K562 (cell line): ENCODE data around the gene TRIAP1. TPM values are rescaled to one million over a fixed set of nuclear protein-coding genes. Genes with fewer than 3 reads are reported as not detected.

Experiments
- ARID1B ChIP-seq: fragments of 450-650 bp; IDR thresholded peaks from 2 replicates; pipeline ENCODE4 v1.6.1; 2016; ENCODE audit warnings: antibody characterized with exemption, mild to moderate bottlenecking, inconsistent platforms
- ERF ChIP-seq: fragments of 450-650 bp; formaldehyde crosslinking; IDR thresholded peaks from 2 replicates; pipeline ENCODE4 v1.4.0; 2020; ENCODE audit warnings: mild to moderate bottlenecking, mixed read lengths
- FOXM1 ChIP-seq, 2 experiments: fragments of 450-650 bp in 1 of 2; sonication (generic) in 1 of 2; formaldehyde crosslinking in 1 of 2; IDR thresholded peaks; 2 replicates each; pipeline versions ENCODE4 v1.6.1 to v1.9.0; 2017 to 2022; ENCODE audit warnings: low read depth in 2 of 2, mild to moderate bottlenecking in 2 of 2, missing genetic modification reagents in 1 of 2, moderate library complexity in 1 of 2
- FOXP1 ChIP-seq: sonication (generic); formaldehyde crosslinking; IDR thresholded peaks from 2 replicates; pipeline ENCODE4 v1.8.0; 2022; ENCODE audit warnings: mild to moderate bottlenecking, missing genetic modification reagents
- KDM4B ChIP-seq, 2 experiments: fragments of 450-650 bp in 1 of 2; sonication (generic) in 1 of 2; IDR thresholded peaks; 2 replicates each; pipeline ENCODE4 v1.6.1; 2016 to 2017; ENCODE audit warnings: borderline replicate concordance in 2 of 2, antibody characterized with exemption in 1 of 2, low read depth in 1 of 2, mild to moderate bottlenecking in 1 of 2
- MCM3 ChIP-seq: fragments of 450-650 bp; IDR thresholded peaks from 2 replicates; pipeline ENCODE4 v1.6.1; 2016
- NFRKB ChIP-seq: fragments of 450-650 bp; IDR thresholded peaks from 2 replicates; pipeline ENCODE4 v1.6.1; 2016; ENCODE audit warnings: low read depth
- SAP30 ChIP-seq: fragments of 200-600 bp; sonication (generic); IDR thresholded peaks from 2 replicates; pipeline ENCODE4 v1.6.1; 2012; ENCODE audit warnings: borderline replicate concordance, low read depth, mild to moderate bottlenecking, moderate library complexity, low read length, control low read depth, inconsistent platforms; ENCODE audit not compliant: insufficient read depth, poor library complexity, severe bottlenecking
- SMAD4 ChIP-seq: fragments of 250-450 bp; sonication (Bioruptor Pico); conservative IDR thresholded peaks from 2 replicates; pipeline ENCODE4 v1.8.0; 2021; ENCODE audit warnings: inconsistent platforms, mild to moderate bottlenecking, moderate library complexity
- SPI1 ChIP-seq: IDR thresholded peaks from 2 replicates; pipeline ENCODE4 v1.6.1; 2011; ENCODE audit warnings: low read depth, low read length, control low read depth, borderline replicate concordance
- XRCC5 ChIP-seq: fragments of 200-400 bp; formaldehyde crosslinking; IDR thresholded peaks from 2 replicates; pipeline ENCODE4 v1.6.1; 2017; ENCODE audit warnings: low read depth, mild to moderate bottlenecking, low read length
- ZFX ChIP-seq: sonication (generic); formaldehyde crosslinking; IDR thresholded peaks from 2 replicates; pipeline ENCODE4 v1.8.0; 2022; ENCODE audit warnings: mild to moderate bottlenecking, missing genetic modification reagents, moderate library complexity
- ZSCAN29 ChIP-seq: fragments of 450-650 bp; IDR thresholded peaks from 2 replicates; pipeline ENCODE4 v1.6.1; 2017
- polyA plus RNA-seq, 8 experiments: library from polyadenylated mRNA; depleted of rRNA in 4 of 8; stranded (reverse) in 5 of 8; unstranded in 3 of 8; fragments of >200 nt; fragmentation: Nextera tagmentation in 2 of 8; fragmentation: Illumina TruSeq in 1 of 8; extraction: Ambion mirVana in 2 of 8; extraction: Trizol in 1 of 8; gene quantifications; 2 replicates each; pipeline versions ENCODE4 v1.2.1 to v1.2.3, GENCODE V29; 2011 to 2014; ENCODE audit warnings: inconsistent platforms in 1 of 8, missing spikeins in 1 of 8
- total RNA-seq, 7 experiments: library from RNA; depleted of rRNA in 6 of 7; stranded (reverse); fragments of >200 nt in 6 of 7; fragmentation: Illumina TruSeq in 2 of 7; extraction: Trizol in 2 of 7; gene quantifications; 2 replicates each; pipeline versions ENCODE4 v1.2.1 to v1.2.3, GENCODE V29; 2011 to 2021; ENCODE audit warnings: low replicate concordance in 1 of 7
- TF ChIP-seq, protein P1 (sequence below): fragments of 250-450 bp; sonication (Bioruptor Pico); IDR thresholded peaks from 2 replicates; pipeline ENCODE4 v1.8.0; 2022; ENCODE audit warnings: moderate library complexity, mild to moderate bottlenecking, inconsistent platforms
- TF ChIP-seq, protein P2 (sequence below), 2 experiments: IDR thresholded peaks; 2 replicates each; pipeline ENCODE4 v1.6.1; 2012; ENCODE audit warnings: improper control_type of control experiment in 2 of 2, low read depth in 2 of 2, low read length in 2 of 2, borderline replicate concordance in 1 of 2
- TF ChIP-seq, protein P3 (sequence below): sonication (generic); formaldehyde crosslinking; IDR thresholded peaks from 2 replicates; pipeline ENCODE4 v1.9.0; 2022; ENCODE audit warnings: mild to moderate bottlenecking, missing genetic modification reagents

TRIAP1 gene
- total and polyA plus RNA-seq, 9 of the 15 experiments (the other 6 are each of a cell fraction or from before 2014, with no cell fraction given): 37.3 to 354 (median 65.4) TPM

- TF ChIP-seq SAP30: peak; percentile 63
- 0 out of 2 replicates have a peak, but pooled peaks have one; percentile 47 for TF ChIP-seq NFRKB
- TF ChIP-seq XRCC5: 0 out of 2 replicates have a peak, but pooled peaks have one; percentile 2
- no peak for TF ChIP-seq ZSCAN29
- no peak; the same call in 1 of the 2 replicates for TF ChIP-seq ARID1B
- 0 out of 2 replicates have a peak, but pooled peaks have one; percentile 1 for TF ChIP-seq FOXM1 (IDR thresholded peaks at IDR 0.05; ENCODE audit: low read depth)
- TF ChIP-seq FOXM1 (CRISPR knock-in tag; IDR thresholded peaks at IDR 0.05; ENCODE audit: low read depth): no peak
- no peak for TF ChIP-seq KDM4B (IDR thresholded peaks at IDR 0.05; ENCODE audit: borderline replicate concordance in 2 of 2, low read depth in 1 of 2)
- TF ChIP-seq, protein P1, sequence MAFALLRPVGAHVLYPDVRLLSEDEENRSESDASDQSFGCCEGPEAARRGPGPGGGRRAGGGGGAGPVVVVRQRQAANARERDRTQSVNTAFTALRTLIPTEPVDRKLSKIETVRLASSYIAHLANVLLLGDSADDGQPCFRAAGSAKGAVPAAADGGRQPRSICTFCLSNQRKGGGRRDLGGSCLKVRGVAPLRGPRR (CRISPR knock-in tag): no peak
- no peak for TF ChIP-seq SMAD4
- TF ChIP-seq FOXP1 (CRISPR knock-in tag): 0 out of 2 replicates have a peak, but pooled peaks have one; percentile 4
- TF ChIP-seq, protein P2, sequence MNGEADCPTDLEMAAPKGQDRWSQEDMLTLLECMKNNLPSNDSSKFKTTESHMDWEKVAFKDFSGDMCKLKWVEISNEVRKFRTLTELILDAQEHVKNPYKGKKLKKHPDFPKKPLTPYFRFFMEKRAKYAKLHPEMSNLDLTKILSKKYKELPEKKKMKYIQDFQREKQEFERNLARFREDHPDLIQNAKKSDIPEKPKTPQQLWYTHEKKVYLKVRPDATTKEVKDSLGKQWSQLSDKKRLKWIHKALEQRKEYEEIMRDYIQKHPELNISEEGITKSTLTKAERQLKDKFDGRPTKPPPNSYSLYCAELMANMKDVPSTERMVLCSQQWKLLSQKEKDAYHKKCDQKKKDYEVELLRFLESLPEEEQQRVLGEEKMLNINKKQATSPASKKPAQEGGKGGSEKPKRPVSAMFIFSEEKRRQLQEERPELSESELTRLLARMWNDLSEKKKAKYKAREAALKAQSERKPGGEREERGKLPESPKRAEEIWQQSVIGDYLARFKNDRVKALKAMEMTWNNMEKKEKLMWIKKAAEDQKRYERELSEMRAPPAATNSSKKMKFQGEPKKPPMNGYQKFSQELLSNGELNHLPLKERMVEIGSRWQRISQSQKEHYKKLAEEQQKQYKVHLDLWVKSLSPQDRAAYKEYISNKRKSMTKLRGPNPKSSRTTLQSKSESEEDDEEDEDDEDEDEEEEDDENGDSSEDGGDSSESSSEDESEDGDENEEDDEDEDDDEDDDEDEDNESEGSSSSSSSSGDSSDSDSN (IDR thresholded peaks at IDR 0.05; ENCODE audit: borderline replicate concordance in 1 of 2, low read depth in 2 of 2, low read length in 2 of 2): 0 out of 4 replicates have a peak, but pooled peaks of 1 of the 2 experiments have one; percentile 28
- TF ChIP-seq SPI1: no peak
- no peak for TF ChIP-seq ERF (CRISPR knock-in tag)
- no peak for TF ChIP-seq MCM3
- peak; percentile 67 for TF ChIP-seq ZFX (CRISPR knock-in tag)
- TF ChIP-seq, protein P3, sequence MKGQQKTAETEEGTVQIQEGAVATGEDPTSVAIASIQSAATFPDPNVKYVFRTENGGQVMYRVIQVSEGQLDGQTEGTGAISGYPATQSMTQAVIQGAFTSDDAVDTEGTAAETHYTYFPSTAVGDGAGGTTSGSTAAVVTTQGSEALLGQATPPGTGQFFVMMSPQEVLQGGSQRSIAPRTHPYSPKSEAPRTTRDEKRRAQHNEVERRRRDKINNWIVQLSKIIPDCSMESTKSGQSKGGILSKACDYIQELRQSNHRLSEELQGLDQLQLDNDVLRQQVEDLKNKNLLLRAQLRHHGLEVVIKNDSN (CRISPR knock-in tag): 0 out of 2 replicates have a peak, but pooled peaks have one; percentile 23
These were observed 24.1 kb upstream of the TRIAP1 start (continued) for GRCh38 chr12:120470150-120470784.
